Measurements from ENCODE around the gene SETD3. TPM values are rescaled to one million over a fixed set of nuclear protein-coding genes. Genes with fewer than 3 reads are reported as not detected.

Gene SETD3
- total RNA-seq, 2 donors from 2014 or later = 57.8 to 68.1 TPM

DNA sequence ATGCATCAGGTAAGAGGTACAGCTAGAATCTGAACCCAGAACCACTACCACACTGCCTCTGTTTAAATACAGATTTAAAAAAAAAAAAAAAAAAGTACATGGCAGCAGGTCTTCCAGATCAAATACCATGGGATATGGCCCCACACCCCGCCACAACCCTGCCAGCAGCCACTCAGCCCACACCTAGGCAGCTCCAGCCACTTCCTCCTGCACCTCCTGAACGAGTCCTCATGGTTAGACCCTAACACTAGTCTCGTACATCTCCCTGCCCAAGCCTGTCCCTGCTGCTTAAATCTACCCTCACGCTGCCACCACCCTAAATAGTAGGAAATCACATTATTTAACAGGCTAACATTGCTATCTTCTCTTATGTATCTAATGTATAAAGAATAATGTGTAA, 12.6 kb downstream of the SETD3 start:
- Mint-ChIP-seq H3K9me3 (no peaks in the 10 kb centered on the region), H3K27ac (no peak overlapping the region), H3K4me3 (no peak overlapping the region), H3K27me3 (ENCODE audit: insufficient read depth) (no peaks in the 10 kb centered on the region), H3K36me3 (ENCODE audit: low read depth) (peaks cover 18% of the 10 kb centered on the region), H3K4me1 (peaks cover 15% of the 10 kb centered on the region)
- WGBS, 2 experiments (ENCODE audit: insufficient coverage in 1 of 2, insufficient read length in 1 of 2) = 88% methylated on average over 4 of the region's 4 CpGs; no CpG with 5 or more reads in 1 of the 2 experiments
- no peak for DNase-seq
- no peak overlapping the region for H3K9ac ChIP-seq (ENCODE audit: extremely low read depth, low read length, poor library complexity, severe bottlenecking)
- no peak overlapping the region for H3K4me3 ChIP-seq (ENCODE audit: low read length)
- H3K36me3 ChIP-seq (ENCODE audit: control insufficient read depth, insufficient read depth, low read length) = peaks cover 12% of the 10 kb centered on the region
- no peaks in the 10 kb centered on the region for H3K27me3 ChIP-seq (ENCODE audit: control insufficient read depth, insufficient read depth, low read length, poor library complexity, severe bottlenecking)
- H3K27ac ChIP-seq (ENCODE audit: low read depth, low read length) = no peak overlapping the region
- H3K9me3 ChIP-seq (ENCODE audit: control insufficient read depth, low read length) = no peaks in the 10 kb centered on the region
- TF ChIP-seq, protein P1, sequence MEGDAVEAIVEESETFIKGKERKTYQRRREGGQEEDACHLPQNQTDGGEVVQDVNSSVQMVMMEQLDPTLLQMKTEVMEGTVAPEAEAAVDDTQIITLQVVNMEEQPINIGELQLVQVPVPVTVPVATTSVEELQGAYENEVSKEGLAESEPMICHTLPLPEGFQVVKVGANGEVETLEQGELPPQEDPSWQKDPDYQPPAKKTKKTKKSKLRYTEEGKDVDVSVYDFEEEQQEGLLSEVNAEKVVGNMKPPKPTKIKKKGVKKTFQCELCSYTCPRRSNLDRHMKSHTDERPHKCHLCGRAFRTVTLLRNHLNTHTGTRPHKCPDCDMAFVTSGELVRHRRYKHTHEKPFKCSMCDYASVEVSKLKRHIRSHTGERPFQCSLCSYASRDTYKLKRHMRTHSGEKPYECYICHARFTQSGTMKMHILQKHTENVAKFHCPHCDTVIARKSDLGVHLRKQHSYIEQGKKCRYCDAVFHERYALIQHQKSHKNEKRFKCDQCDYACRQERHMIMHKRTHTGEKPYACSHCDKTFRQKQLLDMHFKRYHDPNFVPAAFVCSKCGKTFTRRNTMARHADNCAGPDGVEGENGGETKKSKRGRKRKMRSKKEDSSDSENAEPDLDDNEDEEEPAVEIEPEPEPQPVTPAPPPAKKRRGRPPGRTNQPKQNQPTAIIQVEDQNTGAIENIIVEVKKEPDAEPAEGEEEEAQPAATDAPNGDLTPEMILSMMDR (conservative IDR thresholded peaks at IDR 0.05) = no peak
- H3K4me1 ChIP-seq (ENCODE audit: control insufficient read depth, insufficient read depth, low read length) = no peaks in the 10 kb centered on the region

DNA sequence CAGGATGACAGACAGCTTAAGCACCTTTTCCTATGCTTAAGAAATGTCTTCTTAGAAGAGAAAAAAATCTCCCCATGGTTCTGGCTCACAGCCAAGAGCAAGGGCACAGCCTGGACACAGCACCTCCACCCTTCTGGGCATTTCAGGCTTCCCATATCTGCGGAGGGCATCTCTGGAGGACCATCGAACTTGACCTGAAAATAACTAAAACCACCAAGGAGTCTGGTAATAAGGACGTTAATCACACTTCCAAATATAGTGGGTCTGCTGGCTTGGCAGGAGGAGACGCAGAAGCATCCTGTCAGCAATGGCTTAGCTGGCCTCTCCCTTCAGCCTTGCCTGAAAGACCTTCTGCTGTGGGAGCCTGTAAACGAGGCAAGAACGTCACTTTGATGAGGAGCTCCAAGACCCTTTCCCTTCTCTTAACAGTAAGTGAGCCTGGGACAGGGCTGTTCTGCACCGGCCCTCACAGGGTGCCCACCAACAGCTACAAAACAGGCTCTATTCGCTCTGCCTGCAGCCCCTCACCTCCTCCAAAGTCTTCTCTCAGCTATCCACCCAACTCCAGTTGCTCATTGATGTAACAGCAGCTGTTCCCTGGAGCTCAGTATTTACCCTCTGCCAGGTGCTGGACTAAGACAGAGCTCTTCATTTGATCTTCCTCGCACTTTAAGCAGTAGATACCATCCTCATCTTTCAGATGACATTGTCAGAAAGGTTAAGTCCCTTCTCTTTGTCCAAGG, 13.2 kb downstream of the SETD3 start:
- H3K9me3 ChIP-seq (ENCODE audit: control insufficient read depth, low read length) = no peaks in the 10 kb centered on the region
- peaks cover 17% of the 10 kb centered on the region for H3K36me3 ChIP-seq (ENCODE audit: control insufficient read depth, insufficient read depth, low read length)
- 93 to 95% methylated on average over 5 to 9 of the region's 9 CpGs for WGBS, 2 experiments (ENCODE audit: insufficient coverage in 1 of 2, insufficient read length in 1 of 2)
- H3K27ac Mint-ChIP-seq = no peak overlapping the region
- H3K4me3 Mint-ChIP-seq = no peak overlapping the region
- H3K27me3 ChIP-seq (ENCODE audit: control insufficient read depth, insufficient read depth, low read length, poor library complexity, severe bottlenecking) = no peaks in the 10 kb centered on the region
- H3K9ac ChIP-seq (ENCODE audit: extremely low read depth, low read length, poor library complexity, severe bottlenecking) = no peak overlapping the region
- H3K4me3 ChIP-seq (ENCODE audit: low read length) = no peak overlapping the region
- H3K4me1 ChIP-seq (ENCODE audit: control insufficient read depth, insufficient read depth, low read length) = no peaks in the 10 kb centered on the region
- DNase-seq = no peak
- H3K9me3 Mint-ChIP-seq = no peaks in the 10 kb centered on the region
- H3K27me3 Mint-ChIP-seq (ENCODE audit: insufficient read depth) = no peaks in the 10 kb centered on the region
- peaks cover 18% of the 10 kb centered on the region for H3K36me3 Mint-ChIP-seq (ENCODE audit: low read depth)
- H3K27ac ChIP-seq (ENCODE audit: low read depth, low read length) = no peak overlapping the region
- peaks cover 15% of the 10 kb centered on the region for H3K4me1 Mint-ChIP-seq
- TF ChIP-seq, protein P1 (conservative IDR thresholded peaks at IDR 0.05) = no peak

DNA sequence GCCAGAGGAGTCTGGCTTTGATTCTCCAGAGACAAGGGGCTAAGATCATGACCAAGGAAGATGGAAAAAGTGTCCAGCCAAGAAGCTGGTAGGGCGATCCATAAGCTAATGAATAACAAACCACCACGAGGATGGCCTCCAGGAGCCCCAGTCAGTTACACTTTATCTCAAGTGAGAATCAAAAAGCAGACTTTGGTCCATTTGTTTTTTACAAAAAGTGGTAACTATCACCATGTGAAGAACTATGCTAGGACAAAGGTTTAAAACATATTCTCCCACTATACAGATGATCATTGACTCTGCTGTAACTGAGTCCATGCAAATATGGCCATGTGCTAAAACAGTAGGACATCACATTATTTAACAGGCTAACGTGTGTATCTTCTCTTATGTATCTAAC, 13.9 kb downstream of the SETD3 start:
- H3K9ac ChIP-seq (ENCODE audit: extremely low read depth, low read length, poor library complexity, severe bottlenecking) = no peak overlapping the region

More for the DNA sequence above, 13.9 kb downstream of the SETD3 start:
- no peaks in the 10 kb centered on the region for H3K27me3 ChIP-seq (ENCODE audit: control insufficient read depth, insufficient read depth, low read length, poor library complexity, severe bottlenecking)
- DNase-seq = no peak
- no peaks in the 10 kb centered on the region for H3K4me1 ChIP-seq (ENCODE audit: control insufficient read depth, insufficient read depth, low read length)
- Mint-ChIP-seq H3K4me3 (no peak overlapping the region), H3K36me3 (ENCODE audit: low read depth) (peaks cover 26% of the 10 kb centered on the region), H3K27ac (no peak overlapping the region), H3K27me3 (ENCODE audit: insufficient read depth) (no peaks in the 10 kb centered on the region), H3K4me1 (peaks cover 20% of the 10 kb centered on the region), H3K9me3 (no peaks in the 10 kb centered on the region)
- peaks cover 25% of the 10 kb centered on the region for H3K36me3 ChIP-seq (ENCODE audit: control insufficient read depth, insufficient read depth, low read length)
- H3K27ac ChIP-seq (ENCODE audit: low read depth, low read length) = no peak overlapping the region
- TF ChIP-seq, protein P1 (conservative IDR thresholded peaks at IDR 0.05) = no peak
- no peak overlapping the region for H3K4me3 ChIP-seq (ENCODE audit: low read length)
- 90 to 98% methylated on average over 2 to 3 of the region's 3 CpGs for WGBS, 2 experiments (ENCODE audit: insufficient coverage in 1 of 2, insufficient read length in 1 of 2)
- no peaks in the 10 kb centered on the region for H3K9me3 ChIP-seq (ENCODE audit: control insufficient read depth, low read length)
